Stimulated activated CD4-positive, alpha-beta T cell treated with anti-CD3 and anti-CD28 coated beads, Interleukin-4, amount 100 ng/mL, for 48 hours (primary cell): ENCODE data around the gene STRBP.

Experiments
- DNase-seq, 2 donors: peaks; one replicate each; pipeline ENCODE4 v3.0.0-alpha.2; 2020; ENCODE audit warnings: low read depth in 2 of 2

The STRBP gene

GRCh38 chr9:123129423-123129822 is 139.0 kb downstream of the STRBP start:
- DNase-seq = no peak

GRCh38 chr9:123128591-123128990 is 139.8 kb downstream of the STRBP start:
- DNase-seq = no peak

GRCh38 chr9:123127512-123128075 is 140.8 kb downstream of the STRBP start:
- no peak for DNase-seq

- DNase-seq = no peak
These were observed 146.9 kb downstream of the STRBP start for GRCh38 chr9:123121457-123121856.

GRCh38 chr9:123120953-123121352 is 147.4 kb downstream of the STRBP start:
- no peak for DNase-seq

GRCh38 chr9:123120131-123120530 is 148.3 kb downstream of the STRBP start:
- DNase-seq = no peak

GRCh38 chr9:123119566-123119965 is 148.8 kb downstream of the STRBP start:
- DNase-seq = no peak

- no peak for DNase-seq
These were observed 152.3 kb downstream of the STRBP start for GRCh38 chr9:123116036-123116435.

- no peak for DNase-seq
These were observed 153.1 kb downstream of the STRBP start for GRCh38 chr9:123115146-123115913.

- DNase-seq = no peak
These were observed 155.2 kb downstream of the STRBP start for GRCh38 chr9:123113185-123113584.

- no peak for DNase-seq
These were observed 156.1 kb downstream of the STRBP start for GRCh38 chr9:123112015-123112975.

GRCh38 chr9:123111427-123112014 is 156.9 kb downstream of the STRBP start:
- no peak for DNase-seq

GRCh38 chr9:123109540-123110279 is 158.7 kb downstream of the STRBP start:
- DNase-seq = no peak

GRCh38 chr9:123108976-123109375 is 159.4 kb downstream of the STRBP start:
- no peak for DNase-seq

- DNase-seq = no peak
These were observed 160.6 kb downstream of the STRBP start for GRCh38 chr9:123107639-123108285.

- no peak for DNase-seq
These were observed 162.9 kb downstream of the STRBP start for GRCh38 chr9:123105490-123105889.

GRCh38 chr9:123104807-123105206 is 163.6 kb downstream of the STRBP start:
- no peak for DNase-seq

- no peak for DNase-seq
These were observed 165.8 kb downstream of the STRBP start for GRCh38 chr9:123102375-123103113.

GRCh38 chr9:123099548-123099947 is 168.8 kb downstream of the STRBP start:
- DNase-seq = no peak

GRCh38 chr9:123099042-123099441 is 169.3 kb downstream of the STRBP start:
- no peak for DNase-seq
